HG03354 (cell line): ENCODE measurements around the gene SPDYE17.
"Not testable (repeated sequence)": the region's sequence is repeated elsewhere in the genome, so short reads cannot be mapped to it uniquely, and the experiment has no call there.

ENCODE experiments used
- ATAC-seq: cut with Tn5 transposase; IDR thresholded peaks from one replicate; pipeline ENCODE4 v1.9.1; 2021; ENCODE audit warnings: mild to moderate bottlenecking; ENCODE audit not compliant: unreplicated experiment, poor library complexity, severe bottlenecking

SPDYE17 gene

GRCh38 chr7:76974793-76975579 lies 57.2 kb downstream of the SPDYE17 start:
- not testable (repeated sequence) for ATAC-seq

- ATAC-seq = not testable (repeated sequence)
These were observed 57.8 kb downstream of the SPDYE17 start for GRCh38 chr7:76974336-76974735.

DNA sequence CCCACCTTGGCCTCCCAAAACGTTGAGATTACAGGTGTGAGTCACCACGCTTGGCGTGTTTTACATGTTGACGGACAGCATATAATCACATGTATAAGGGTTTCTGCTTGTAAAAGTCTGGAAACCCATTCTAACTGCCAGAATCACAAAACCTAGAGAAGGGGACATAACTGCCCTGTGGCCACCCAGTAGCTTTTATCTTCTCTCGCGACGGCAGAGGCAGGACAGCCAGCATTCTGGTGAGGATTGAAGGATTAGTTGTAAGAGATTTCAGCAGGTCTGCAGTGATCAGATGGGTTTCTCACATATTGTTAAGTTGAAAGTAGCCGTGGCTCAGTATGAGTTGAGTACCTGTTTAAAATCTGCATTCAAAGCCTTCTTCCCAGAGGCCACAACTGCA lies 59.8 kb downstream of the SPDYE17 start:
- not testable (repeated sequence) for ATAC-seq
